Gastroesophageal sphincter (tissue), 3 donors: ENCODE measurements around the gene FHOD3.

ENCODE experiments used
- CTCF ChIP-seq, 4 experiments: fragments of 200-600 bp in 2 of 4; fragments of 450-650 bp in 2 of 4; sonication (generic) in 1 of 4; IDR thresholded peaks; one replicate each; pipeline ENCODE4 v1.5.1; 2017 to 2019; ENCODE audit warnings: antibody characterized with exemption in 4 of 4, mild to moderate bottlenecking in 2 of 4, moderate library complexity in 2 of 4
- POLR2A ChIP-seq, 2 donors: fragments of 450-650 bp; IDR thresholded peaks; one replicate each; pipeline ENCODE4 v1.6.1; 2017; ENCODE audit warnings: antibody characterized with exemption in 2 of 2, mild to moderate bottlenecking in 2 of 2, moderate library complexity in 1 of 2

GRCh38 chr18:36811955-36812354 lies 514.4 kb downstream of the FHOD3 start:
- TF ChIP-seq CTCF (IDR thresholded peaks at IDR 0.05) (no peak), POLR2A (IDR thresholded peaks at IDR 0.05) (no peak)
